OCI-LY3 (cell line): Measurements from ENCODE around the gene SCGB2A2.

Source experiments
- EZH2phosphoT487 ChIP-seq: fragments of 200-600 bp; shearing (Covaris generic); IDR thresholded peaks from 2 replicates; pipeline ENCODE4 v1.6.1; 2018; ENCODE audit warnings: antibody characterized with exemption, mixed run types, low read depth
- TF ChIP-seq, protein P1 (sequence below): fragments of 200-600, 300-600 bp; sonication (generic); IDR thresholded peaks from 2 replicates; pipeline ENCODE4 v1.5.1; 2014; ENCODE audit warnings: antibody characterized with exemption, low read length, low read depth

DNA sequence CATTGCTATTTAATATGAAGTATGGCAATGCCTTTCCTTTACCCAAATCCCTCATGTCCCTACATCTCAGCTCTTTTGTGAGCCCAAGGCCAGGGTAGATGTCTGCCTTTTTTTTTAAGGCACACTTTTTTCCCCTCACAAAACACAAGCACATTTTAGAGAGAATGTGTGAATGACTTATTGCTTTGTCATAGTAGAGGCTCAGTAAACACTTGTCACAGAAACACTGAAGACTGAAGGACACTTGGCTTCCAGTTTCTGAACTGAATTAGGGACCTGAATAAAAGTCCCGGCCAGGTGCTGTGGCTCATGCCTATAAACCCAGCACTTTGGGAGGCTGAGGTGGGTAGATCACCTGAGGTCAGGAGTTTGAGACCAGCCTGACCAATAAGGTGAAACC lies 2.9 kb upstream of the SCGB2A2 start:
- TF ChIP-seq, protein P1, sequence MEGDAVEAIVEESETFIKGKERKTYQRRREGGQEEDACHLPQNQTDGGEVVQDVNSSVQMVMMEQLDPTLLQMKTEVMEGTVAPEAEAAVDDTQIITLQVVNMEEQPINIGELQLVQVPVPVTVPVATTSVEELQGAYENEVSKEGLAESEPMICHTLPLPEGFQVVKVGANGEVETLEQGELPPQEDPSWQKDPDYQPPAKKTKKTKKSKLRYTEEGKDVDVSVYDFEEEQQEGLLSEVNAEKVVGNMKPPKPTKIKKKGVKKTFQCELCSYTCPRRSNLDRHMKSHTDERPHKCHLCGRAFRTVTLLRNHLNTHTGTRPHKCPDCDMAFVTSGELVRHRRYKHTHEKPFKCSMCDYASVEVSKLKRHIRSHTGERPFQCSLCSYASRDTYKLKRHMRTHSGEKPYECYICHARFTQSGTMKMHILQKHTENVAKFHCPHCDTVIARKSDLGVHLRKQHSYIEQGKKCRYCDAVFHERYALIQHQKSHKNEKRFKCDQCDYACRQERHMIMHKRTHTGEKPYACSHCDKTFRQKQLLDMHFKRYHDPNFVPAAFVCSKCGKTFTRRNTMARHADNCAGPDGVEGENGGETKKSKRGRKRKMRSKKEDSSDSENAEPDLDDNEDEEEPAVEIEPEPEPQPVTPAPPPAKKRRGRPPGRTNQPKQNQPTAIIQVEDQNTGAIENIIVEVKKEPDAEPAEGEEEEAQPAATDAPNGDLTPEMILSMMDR = no peak
- no peak for TF ChIP-seq EZH2phosphoT487
